ENCODE measurements around the gene SOWAHA.
"Not testable (repeated sequence)": the region's sequence is repeated elsewhere in the genome, so short reads cannot be mapped to it uniquely, and the experiment has no call there.

The SOWAHA gene

GRCh38 chr5:132848270-132848669 lies 35.2 kb downstream of the SOWAHA start:
- no peak overlapping the region for H3K27ac ChIP-seq
- TF ChIP-seq CTCF (conservative IDR thresholded peaks at IDR 0.05) (no peak), ZFX (IDR thresholded peaks at IDR 0.05) (no peak)

- TF ChIP-seq CTCF (conservative IDR thresholded peaks at IDR 0.05) (no peak), ZFX (IDR thresholded peaks at IDR 0.05) (no peak)
- no peak overlapping the region for H3K27ac ChIP-seq
Observed at GRCh38 chr5:132849347-132849746, 36.2 kb downstream of the SOWAHA start.

DNA sequence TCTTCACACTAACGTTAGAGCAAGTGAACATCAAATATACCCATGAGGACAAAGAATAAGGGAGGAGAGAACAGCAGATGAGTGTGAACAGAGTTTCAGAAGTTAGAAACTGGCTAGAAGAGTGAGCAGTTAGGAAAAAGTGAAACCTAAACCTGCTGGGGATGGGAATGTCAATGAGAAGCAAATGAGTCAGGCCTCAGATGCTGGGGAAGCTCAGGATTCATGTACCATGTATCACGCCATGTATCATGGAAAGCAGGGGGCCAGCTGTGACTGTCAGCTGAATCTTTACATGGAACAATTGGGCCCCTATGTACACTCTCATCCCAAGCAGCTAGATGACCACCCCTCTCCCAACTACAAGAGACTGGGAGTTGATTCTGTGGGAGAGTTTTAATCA lies 37.0 kb downstream of the SOWAHA start:
- no peak for TF ChIP-seq CTCF (conservative IDR thresholded peaks at IDR 0.05)
- TF ChIP-seq ZFX (IDR thresholded peaks at IDR 0.05): no peak
- no peak overlapping the region for H3K27ac ChIP-seq

DNA sequence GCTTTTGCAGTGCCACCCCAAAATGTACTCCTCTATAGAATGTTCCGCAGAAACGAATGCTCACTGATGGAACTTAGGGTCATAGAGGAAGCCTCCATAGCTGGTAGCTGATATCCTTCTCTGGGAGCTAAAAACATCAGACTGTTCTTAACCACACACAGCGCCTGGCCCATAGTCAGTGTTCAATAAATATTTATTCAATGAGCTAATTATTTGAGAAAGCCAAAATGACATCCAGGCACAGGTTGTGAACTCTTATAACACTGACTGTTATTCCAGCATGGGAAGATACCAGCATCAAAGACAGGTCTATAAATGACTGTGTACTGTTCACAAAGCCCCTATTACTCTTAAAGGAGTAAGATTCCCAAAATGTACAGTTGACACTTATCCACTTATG lies 40.2 kb downstream of the SOWAHA start:
- TF ChIP-seq CTCF (conservative IDR thresholded peaks at IDR 0.05) (no peak), ZFX (IDR thresholded peaks at IDR 0.05) (no peak)
- H3K27ac ChIP-seq: no peak overlapping the region

- H3K27ac ChIP-seq: no peak overlapping the region
- TF ChIP-seq ZFX (IDR thresholded peaks at IDR 0.05): no peak
Observed at GRCh38 chr5:132853790-132854189, 40.7 kb downstream of the SOWAHA start.

GRCh38 chr5:132854301-132854700 lies 41.2 kb downstream of the SOWAHA start:
- TF ChIP-seq ZFX (IDR thresholded peaks at IDR 0.05): no peak
- H3K27ac ChIP-seq: no peak overlapping the region

DNA sequence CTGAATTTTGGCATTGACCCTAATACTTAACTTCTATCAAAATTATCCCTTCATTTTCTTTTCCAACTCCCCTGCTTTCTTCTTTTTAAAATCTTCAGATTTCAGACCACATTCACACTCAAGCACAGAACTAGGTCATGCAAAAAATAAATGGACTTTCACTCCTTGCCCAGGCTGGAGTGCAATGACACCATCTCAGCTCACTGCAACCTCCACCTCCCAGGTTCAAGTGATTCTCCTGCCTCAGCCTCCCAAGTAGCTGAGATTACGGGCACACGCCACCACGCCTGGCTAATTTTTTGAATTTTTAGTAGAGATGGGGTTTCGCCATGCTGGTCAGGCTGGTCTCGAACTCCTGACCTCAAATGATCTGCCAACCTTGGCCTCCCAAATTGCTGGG lies 41.9 kb downstream of the SOWAHA start:
- not testable (repeated sequence) for H3K27ac ChIP-seq

DNA sequence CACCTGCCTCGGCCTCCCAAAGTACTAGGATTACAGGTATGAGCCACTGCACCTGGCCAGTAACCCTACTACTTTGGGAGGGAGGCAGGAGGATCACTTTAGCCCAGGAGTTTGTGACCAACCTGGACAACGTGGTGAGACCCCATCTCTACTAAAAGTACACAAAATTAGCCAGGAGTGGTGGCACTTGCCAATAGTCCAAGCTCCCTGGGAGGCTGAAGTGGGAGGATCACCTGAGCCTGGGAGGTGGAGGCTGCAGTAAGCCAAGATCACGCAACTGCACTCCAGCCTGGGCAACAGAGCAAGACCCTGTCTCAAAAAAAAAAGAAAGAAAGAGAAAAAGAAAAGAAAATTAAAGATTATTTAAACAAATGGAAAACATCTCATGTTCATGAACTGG lies 42.9 kb downstream of the SOWAHA start:
- TF ChIP-seq CTCF (conservative IDR thresholded peaks at IDR 0.05) (no peak), ZFX (IDR thresholded peaks at IDR 0.05) (no peak)
- no peak overlapping the region for H3K27ac ChIP-seq

- no peak for TF ChIP-seq ZFX (IDR thresholded peaks at IDR 0.05)
- no peak for TF ChIP-seq CTCF (conservative IDR thresholded peaks at IDR 0.05)
- H3K27ac ChIP-seq: no peak overlapping the region
Observed at GRCh38 chr5:132859889-132860437, 46.9 kb downstream of the SOWAHA start.

Data from C4-2B (cell line).